GM18951 (cell line): Measurements from ENCODE around the gene KRTAP5-5.
"Not testable (repeated sequence)": the region's sequence is repeated elsewhere in the genome, so short reads cannot be mapped to it uniquely, and the experiment has no call there.

Experiments
- POLR2A ChIP-seq: IDR thresholded peaks from 4 replicates; pipeline ENCODE4 v1.6.1; 2011; ENCODE audit warnings: mild to moderate bottlenecking; ENCODE audit not compliant: insufficient read length, insufficient read depth; ENCODE audit errors: extremely low read depth
- in situ Hi-C: fragments of 300-500 bp; cut with MboI; formaldehyde crosslinking; loops from one replicate; pipeline ENCODE4 v1.12.0; 2022; ENCODE audit warnings: low sequenced_read_pairs, mixed read lengths, inconsistent platforms; ENCODE audit not compliant: unreplicated experiment

The KRTAP5-5 gene

GRCh38 chr11:1652442-1652770, 22.8 kb downstream of the KRTAP5-5 start:
- TF ChIP-seq POLR2A = no peak
- in situ Hi-C loops = no loop called here

GRCh38 chr11:1652771-1653540, 23.4 kb downstream of the KRTAP5-5 start:
- in situ Hi-C loops = no loop called here
- TF ChIP-seq POLR2A = no peak

GRCh38 chr11:1653541-1654387, 24.2 kb downstream of the KRTAP5-5 start:
- in situ Hi-C loops = no loop called here
- no peak for TF ChIP-seq POLR2A

- in situ Hi-C loops = no loop called here
- TF ChIP-seq POLR2A = no peak
Measured at GRCh38 chr11:1654388-1655167, 25.0 kb downstream of the KRTAP5-5 start.

- in situ Hi-C loops = no loop called here
Measured at GRCh38 chr11:1655168-1656060, 25.8 kb downstream of the KRTAP5-5 start.

GRCh38 chr11:1656061-1656441, 26.5 kb downstream of the KRTAP5-5 start:
- in situ Hi-C loops = no loop called here
- TF ChIP-seq POLR2A = no peak

More at GRCh38 chr11:1655168-1656060, 25.8 kb downstream of the KRTAP5-5 start:
- no peak for TF ChIP-seq POLR2A

- in situ Hi-C loops = no loop called here
- no peak for TF ChIP-seq POLR2A
Measured at GRCh38 chr11:1656670-1657069, 27.1 kb downstream of the KRTAP5-5 start.

- TF ChIP-seq POLR2A = no peak
- in situ Hi-C loops = no loop called here
Measured at GRCh38 chr11:1659506-1659905, 29.9 kb downstream of the KRTAP5-5 start.

- in situ Hi-C loops = no loop called here
- TF ChIP-seq POLR2A = no peak
Measured at GRCh38 chr11:1660111-1660867, 30.7 kb downstream of the KRTAP5-5 start.

GRCh38 chr11:1661454-1662269, 32.1 kb downstream of the KRTAP5-5 start:
- in situ Hi-C loops = not testable (repeated sequence)

GRCh38 chr11:1662699-1663283, 33.2 kb downstream of the KRTAP5-5 start:
- in situ Hi-C loops = not testable (repeated sequence)
